ENCODE data around the gene SELENOV. TPM values are rescaled to one million over a fixed set of nuclear protein-coding genes. Genes with fewer than 3 reads are reported as not detected.

SELENOV gene
- total RNA-seq, 1 donor from 2014 or later: not detected

GRCh38 chr19:39518975-39519374 is 4.0 kb downstream of the SELENOV start:
- no peak for DNase-seq (ENCODE audit: low read depth in 2 of 2)

- DNase-seq (ENCODE audit: low read depth in 2 of 2): no peak
Measured at GRCh38 chr19:39520541-39521484, 5.9 kb downstream of the SELENOV start.

GRCh38 chr19:39524495-39524894 is 9.6 kb downstream of the SELENOV start:
- DNase-seq (ENCODE audit: low read depth in 2 of 2): no peak

- DNase-seq (ENCODE audit: low read depth in 2 of 2): no peak
Measured at GRCh38 chr19:39525205-39525604, 10.3 kb downstream of the SELENOV start.

GRCh38 chr19:39531834-39532232 is 16.9 kb downstream of the SELENOV start:
- no peak for DNase-seq (ENCODE audit: low read depth in 2 of 2)

- DNase-seq (ENCODE audit: low read depth in 2 of 2): peak; percentile 96 to 98
Measured at GRCh38 chr19:39532233-39533002, 17.5 kb downstream of the SELENOV start, which contains the start of gene EID2B. Gene EID2B (minus strand): TSS chr19:39532852. CDS start chr19:39532802, 50 bp downstream.

- no peak for DNase-seq (ENCODE audit: low read depth in 2 of 2)
Measured at GRCh38 chr19:39533003-39533512, 18.1 kb downstream of the SELENOV start.

- DNase-seq (ENCODE audit: low read depth in 2 of 2): no peak
Measured at GRCh38 chr19:39533791-39534190, 18.9 kb downstream of the SELENOV start.

- DNase-seq (ENCODE audit: low read depth in 2 of 2): peak in 1 of 2 donors; percentile 38
Measured at GRCh38 chr19:39539165-39539517, 24.2 kb downstream of the SELENOV start.

- DNase-seq (ENCODE audit: low read depth in 2 of 2): peak; percentile 96 to 97
Measured at GRCh38 chr19:39539518-39540332, 24.8 kb downstream of the SELENOV start, which contains the start of gene EID2. Gene EID2 (minus strand): TSS chr19:39540161. CDS start chr19:39540079, 82 bp downstream.

- DNase-seq (ENCODE audit: low read depth in 2 of 2): no peak
Measured at GRCh38 chr19:39540333-39540673, 25.4 kb downstream of the SELENOV start.

GRCh38 chr19:39542206-39542605 is 27.3 kb downstream of the SELENOV start:
- peak; percentile 33 to 68 for DNase-seq (ENCODE audit: low read depth in 2 of 2)

GRCh38 chr19:39543477-39543857 is 28.5 kb downstream of the SELENOV start:
- DNase-seq (ENCODE audit: low read depth in 2 of 2): no peak

GRCh38 chr19:39544226-39544903 is 29.4 kb downstream of the SELENOV start:
- DNase-seq (ENCODE audit: low read depth in 2 of 2): no peak

GRCh38 chr19:39544911-39545310 is 30.0 kb downstream of the SELENOV start:
- DNase-seq (ENCODE audit: low read depth in 2 of 2): no peak

GRCh38 chr19:39546599-39546998 is 31.7 kb downstream of the SELENOV start:
- no peak for DNase-seq (ENCODE audit: low read depth in 2 of 2)

- no peak for DNase-seq (ENCODE audit: low read depth in 2 of 2)
Measured at GRCh38 chr19:39550197-39550596, 35.3 kb downstream of the SELENOV start.

GRCh38 chr19:39553082-39553652 is 38.2 kb downstream of the SELENOV start:
- no peak for DNase-seq (ENCODE audit: low read depth in 2 of 2)

- no peak for DNase-seq (ENCODE audit: low read depth in 2 of 2)
Measured at GRCh38 chr19:39554701-39555311, 39.9 kb downstream of the SELENOV start.

- no peak for DNase-seq (ENCODE audit: low read depth in 2 of 2)
Measured at GRCh38 chr19:39555883-39556282, 40.9 kb downstream of the SELENOV start.

Measured in lung microvascular endothelial cell (primary cell).